ENCODE data around the gene COX11. TPM values are rescaled to one million over a fixed set of nuclear protein-coding genes. Genes with fewer than 3 reads are reported as not detected.

Gene COX11
- polyA plus RNA-seq, 1 donor (not counting 4 experiments of a cell fraction or from before 2014, with no cell fraction given) = 36.3 TPM

DNA sequence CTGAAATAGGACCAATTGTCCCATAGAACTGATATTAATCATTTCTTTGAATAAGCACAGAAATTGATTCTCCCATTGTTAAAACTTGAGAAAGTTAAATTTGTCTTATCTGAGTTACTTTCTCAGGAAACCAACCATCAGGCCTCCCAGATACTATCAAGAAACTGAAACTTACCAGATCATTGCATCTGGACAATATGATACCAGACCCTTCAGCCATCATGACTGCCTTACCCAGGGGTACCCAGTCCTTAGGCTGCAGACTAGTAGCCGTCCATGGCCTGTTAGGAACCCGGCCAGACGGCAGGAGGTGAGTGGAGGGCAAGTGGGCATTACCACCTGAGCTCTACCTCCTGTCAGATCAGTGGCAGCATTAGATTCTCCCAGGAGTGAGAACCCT lies 7.9 kb upstream of the COX11 start:
- Histone ChIP-seq H3K9me3 (ENCODE audit: control insufficient read depth, low read depth, low read length) (peaks cover 2% of the 10 kb centered on the region), H2AFZ (ENCODE audit: control insufficient read depth, low read length) (no peak overlapping the region), H3K4me3 (ENCODE audit: control insufficient read depth in 2 of 3, extremely low read depth in 1 of 3, insufficient read depth in 2 of 3, low read depth in 1 of 3, low read length in 3 of 3) (no peak overlapping the region), H3K4me1 (ENCODE audit: control insufficient read depth, extremely low read depth, insufficient read depth, low read length) (no peaks in the 10 kb centered on the region), H3K4me2 (ENCODE audit: control insufficient read depth, extremely low read depth, insufficient read depth, low read depth, low read length) (no peak overlapping the region), H3K27ac (ENCODE audit: control insufficient read depth, insufficient read depth, low read length) (no peak overlapping the region), H3K79me2 (ENCODE audit: control insufficient read depth, insufficient read depth, low read length) (peaks cover 2% of the 10 kb centered on the region), H3K9me1 (ENCODE audit: control insufficient read depth, extremely low read depth, insufficient read depth, low read length) (no peaks in the 10 kb centered on the region), H4K20me1 (ENCODE audit: control insufficient read depth, extremely low read depth, insufficient read depth, low read length) (no peaks in the 10 kb centered on the region), H3K36me3 (ENCODE audit: control insufficient read depth in 2 of 2, extremely low read depth in 1 of 2, insufficient read depth in 2 of 2, low read length in 2 of 2) (no peaks in the 10 kb centered on the region), H3K9ac (ENCODE audit: control insufficient read depth, extremely low read depth, insufficient read depth, low read length) (no peak overlapping the region), H3K27me3 (ENCODE audit: control insufficient read depth, extremely low read depth, insufficient read depth, low read length) (no peaks in the 10 kb centered on the region)
- no peak for FAIRE-seq
- TF ChIP-seq EZH2 (IDR thresholded peaks at IDR 0.05; ENCODE audit: low read length) = no peak
- TF ChIP-seq, protein P1, sequence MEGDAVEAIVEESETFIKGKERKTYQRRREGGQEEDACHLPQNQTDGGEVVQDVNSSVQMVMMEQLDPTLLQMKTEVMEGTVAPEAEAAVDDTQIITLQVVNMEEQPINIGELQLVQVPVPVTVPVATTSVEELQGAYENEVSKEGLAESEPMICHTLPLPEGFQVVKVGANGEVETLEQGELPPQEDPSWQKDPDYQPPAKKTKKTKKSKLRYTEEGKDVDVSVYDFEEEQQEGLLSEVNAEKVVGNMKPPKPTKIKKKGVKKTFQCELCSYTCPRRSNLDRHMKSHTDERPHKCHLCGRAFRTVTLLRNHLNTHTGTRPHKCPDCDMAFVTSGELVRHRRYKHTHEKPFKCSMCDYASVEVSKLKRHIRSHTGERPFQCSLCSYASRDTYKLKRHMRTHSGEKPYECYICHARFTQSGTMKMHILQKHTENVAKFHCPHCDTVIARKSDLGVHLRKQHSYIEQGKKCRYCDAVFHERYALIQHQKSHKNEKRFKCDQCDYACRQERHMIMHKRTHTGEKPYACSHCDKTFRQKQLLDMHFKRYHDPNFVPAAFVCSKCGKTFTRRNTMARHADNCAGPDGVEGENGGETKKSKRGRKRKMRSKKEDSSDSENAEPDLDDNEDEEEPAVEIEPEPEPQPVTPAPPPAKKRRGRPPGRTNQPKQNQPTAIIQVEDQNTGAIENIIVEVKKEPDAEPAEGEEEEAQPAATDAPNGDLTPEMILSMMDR (optimal IDR thresholded peaks at IDR 0.05 in 1 of 3, IDR thresholded peaks at IDR 0.05 in 1 of 3, conservative IDR thresholded peaks at IDR 0.05 in 1 of 3; ENCODE audit: extremely low read depth in 1 of 3, insufficient read depth in 2 of 3, low read length in 3 of 3) = no peak
- dilution Hi-C loops (cut with MboI; ENCODE audit: extremely low pct_ligation_motif_present, low sequenced_read_pairs) = no loop called here
- DNase-seq (ENCODE audit: low read depth, low spot score) = no peak

DNA sequence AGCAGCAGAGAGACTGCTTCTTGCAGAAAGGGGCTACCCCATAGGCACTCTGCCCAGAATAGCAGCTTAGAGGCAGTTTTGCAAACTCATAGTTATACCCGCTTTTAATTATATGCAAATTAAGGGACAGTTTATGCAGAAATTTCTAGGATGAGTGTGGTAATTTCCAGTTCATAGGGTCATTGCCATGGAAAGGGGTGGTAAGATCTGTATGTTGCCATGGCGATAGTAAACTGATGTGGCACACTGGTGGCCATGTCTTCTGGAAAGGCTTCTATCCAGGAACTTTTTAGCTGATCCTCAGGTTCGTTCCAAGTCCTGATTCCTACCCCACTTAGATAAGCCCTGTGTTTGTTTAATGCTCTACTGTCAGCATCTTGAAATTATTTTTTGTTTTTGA lies 6.3 kb upstream of the COX11 start:
- no peaks in the 10 kb centered on the region for H3K27me3 ChIP-seq (ENCODE audit: control insufficient read depth, extremely low read depth, insufficient read depth, low read length)
- no peak overlapping the region for H3K4me2 ChIP-seq (ENCODE audit: control insufficient read depth, extremely low read depth, insufficient read depth, low read depth, low read length)
- H3K36me3 ChIP-seq (ENCODE audit: control insufficient read depth in 2 of 2, extremely low read depth in 1 of 2, insufficient read depth in 2 of 2, low read length in 2 of 2) = no peaks in the 10 kb centered on the region
- no peak overlapping the region for H2AFZ ChIP-seq (ENCODE audit: control insufficient read depth, low read length)
- dilution Hi-C loops (cut with MboI; ENCODE audit: extremely low pct_ligation_motif_present, low sequenced_read_pairs) = no loop called here
- H3K27ac ChIP-seq (ENCODE audit: control insufficient read depth, insufficient read depth, low read length) = no peak overlapping the region
- no peaks in the 10 kb centered on the region for H3K9me3 ChIP-seq (ENCODE audit: control insufficient read depth, low read depth, low read length)
- H3K4me1 ChIP-seq (ENCODE audit: control insufficient read depth, extremely low read depth, insufficient read depth, low read length) = peaks cover 4% of the 10 kb centered on the region
- no peak overlapping the region for H3K4me3 ChIP-seq (ENCODE audit: control insufficient read depth in 2 of 3, extremely low read depth in 1 of 3, insufficient read depth in 2 of 3, low read depth in 1 of 3, low read length in 3 of 3)
- H4K20me1 ChIP-seq (ENCODE audit: control insufficient read depth, extremely low read depth, insufficient read depth, low read length) = no peaks in the 10 kb centered on the region
- H3K9ac ChIP-seq (ENCODE audit: control insufficient read depth, extremely low read depth, insufficient read depth, low read length) = no peak overlapping the region
- TF ChIP-seq, protein P1 (optimal IDR thresholded peaks at IDR 0.05 in 1 of 3, IDR thresholded peaks at IDR 0.05 in 1 of 3, conservative IDR thresholded peaks at IDR 0.05 in 1 of 3; ENCODE audit: extremely low read depth in 1 of 3, insufficient read depth in 2 of 3, low read length in 3 of 3) = no peak
- H3K79me2 ChIP-seq (ENCODE audit: control insufficient read depth, insufficient read depth, low read length) = peaks cover 8% of the 10 kb centered on the region
- DNase-seq (ENCODE audit: low read depth, low spot score) (no peak), FAIRE-seq (no peak)
- no peaks in the 10 kb centered on the region for H3K9me1 ChIP-seq (ENCODE audit: control insufficient read depth, extremely low read depth, insufficient read depth, low read length)

Measured in keratinocyte (primary cell).